IMR-90 (cell line): Measurements from ENCODE around the gene AATF. TPM values are rescaled to one million over a fixed set of nuclear protein-coding genes. Genes with fewer than 3 reads are reported as not detected.
A peak's percentile ranks its signal among the peaks of the same experiment; 100 is the strongest.

Experiments used
- ATAC-seq: fragments of 200-7000 bp; cut with Tn5 transposase; 2 replicates; pipeline ENCODE4 v1.9.1; 2020; ENCODE audit warnings: low read depth, mild to moderate bottlenecking, moderate library complexity
- BruUV-seq: library from RNA; stranded (reverse); fragments of 400-500 nt; replicated peaks from 2 replicates; lab custom pipeline; 2021; lab: Mats Ljungman, UMichigan
- CTCF ChIA-PET: fragments of 300-600 bp; formaldehyde crosslinking; extraction: SDS; loops from one replicate; lab custom pipeline; 2021; ENCODE audit warnings: antibody characterized with exemption; lab: Yijun Ruan, JAX
- POLR2A ChIA-PET: fragments of 300-600 bp; sonication (Branson Sonifier 250); formaldehyde crosslinking; loops from one replicate; lab custom pipeline; 2022; ENCODE audit warnings: antibody characterized with exemption; ENCODE audit not compliant: unreplicated experiment; lab: Charles Lee
- DNase-seq: peaks from one replicate; pipeline ENCODE4 v3.0.0; 2013
- H2AFZ ChIP-seq: replicated peaks from 2 replicates; pipeline ENCODE3; 2013; ENCODE audit warnings: low read length, mild to moderate bottlenecking; ENCODE audit not compliant: poor library complexity
- H2AK5ac ChIP-seq: 2 replicates; pipeline ENCODE4 v1.6.1; 2013; ENCODE audit warnings: low read depth, low read length, inconsistent platforms
- H2AK9ac ChIP-seq: replicated peaks from 2 replicates; pipeline ENCODE3; 2013; ENCODE audit warnings: mild to moderate bottlenecking, low read depth, low read length, moderate library complexity; ENCODE audit not compliant: poor library complexity
- H2BK120ac ChIP-seq: 2 replicates; pipeline ENCODE4 v1.6.1; 2013; ENCODE audit warnings: low read depth, low read length, inconsistent platforms
- H2BK15ac ChIP-seq: 3 replicates; pipeline ENCODE4 v1.6.1; 2013; ENCODE audit warnings: low read depth, low read length, inconsistent platforms
- H2BK20ac ChIP-seq: 2 replicates; pipeline ENCODE4 v1.6.1; 2013; ENCODE audit warnings: low read depth, mild to moderate bottlenecking, inconsistent platforms, low read length, moderate library complexity
- H2BK5ac ChIP-seq: 2 replicates; pipeline ENCODE4 v1.6.1; 2013; ENCODE audit warnings: mild to moderate bottlenecking, low read depth, low read length, inconsistent platforms; ENCODE audit not compliant: poor library complexity, severe bottlenecking
- H3K14ac ChIP-seq: replicated peaks from 2 replicates; pipeline ENCODE4 v1.6.1; 2013; ENCODE audit warnings: low read depth, low read length, inconsistent platforms
- H3K18ac ChIP-seq: 2 replicates; pipeline ENCODE4 v1.6.1; 2013; ENCODE audit warnings: low read depth, low read length, control low read depth
- H3K23ac ChIP-seq: 2 replicates; pipeline ENCODE4 v1.6.1; 2013; ENCODE audit warnings: low read depth, low read length, inconsistent platforms
- H3K27ac ChIP-seq: 2 replicates; pipeline ENCODE4 v1.5.1; 2013; ENCODE audit warnings: mild to moderate bottlenecking, control low read depth, low read length; ENCODE audit not compliant: insufficient read depth
- H3K27me3 ChIP-seq: 2 replicates; pipeline ENCODE4 v1.6.1; 2013; ENCODE audit warnings: low read length; ENCODE audit not compliant: control insufficient read depth, insufficient read depth
- H3K36me3 ChIP-seq: 2 replicates; pipeline ENCODE4 v1.6.1; 2013; ENCODE audit warnings: low read length, mixed read lengths; ENCODE audit not compliant: control insufficient read depth, insufficient read depth
- H3K4ac ChIP-seq: 2 replicates; pipeline ENCODE4 v1.6.1; 2013; ENCODE audit warnings: low read depth, low read length, inconsistent platforms
- H3K4me1 ChIP-seq: 2 replicates; pipeline ENCODE4 v1.6.1; 2013; ENCODE audit warnings: low read length, mixed read lengths; ENCODE audit not compliant: control insufficient read depth, insufficient read depth
- H3K4me2 ChIP-seq: 2 replicates; pipeline ENCODE4 v1.6.1; 2013; ENCODE audit warnings: low read depth, mild to moderate bottlenecking, control low read depth, low read length, moderate library complexity
- H3K4me3 ChIP-seq: 2 replicates; pipeline ENCODE4 v1.5.1; 2013; ENCODE audit warnings: low read depth, mild to moderate bottlenecking, control low read depth, low read length, moderate library complexity; ENCODE audit not compliant: insufficient read depth
- H3K56ac ChIP-seq: 2 replicates; pipeline ENCODE4 v1.6.1; 2013; ENCODE audit warnings: low read length, inconsistent platforms; ENCODE audit not compliant: insufficient read depth; ENCODE audit errors: extremely low read depth
- H3K79me1 ChIP-seq, 2 experiments: 2 replicates each; pipeline ENCODE4 v1.6.1; 2013; ENCODE audit warnings: low read length in 2 of 2, inconsistent platforms in 1 of 2, low read depth in 1 of 2
- H3K9ac ChIP-seq: 2 replicates; pipeline ENCODE4 v1.6.1; 2013; ENCODE audit warnings: low read depth, low read length, control low read depth
- H3K9me1 ChIP-seq: 2 replicates; pipeline ENCODE4 v1.6.1; 2013; ENCODE audit warnings: low read length, inconsistent platforms; ENCODE audit not compliant: insufficient read depth
- H3K9me3 ChIP-seq: 2 replicates; pipeline ENCODE4 v1.6.1; 2013; ENCODE audit warnings: low read length; ENCODE audit not compliant: control insufficient read depth, insufficient read depth
- H4K20me1 ChIP-seq: 2 replicates; pipeline ENCODE4 v1.6.1; 2013; ENCODE audit warnings: low read length, inconsistent platforms; ENCODE audit not compliant: insufficient read depth
- H4K5ac ChIP-seq: 2 replicates; pipeline ENCODE4 v1.6.1; 2013; ENCODE audit warnings: mild to moderate bottlenecking, low read depth, low read length, control low read depth
- H4K8ac ChIP-seq, 2 experiments: 2 replicates each; pipeline ENCODE4 v1.6.1; 2013; ENCODE audit warnings: low read depth in 2 of 2, low read length in 2 of 2, control low read depth in 1 of 2, inconsistent platforms in 1 of 2
- H4K91ac ChIP-seq: 2 replicates; pipeline ENCODE4 v1.6.1; 2013; ENCODE audit warnings: low read depth, low read length, inconsistent platforms; ENCODE audit not compliant: insufficient read depth
- BHLHE40 ChIP-seq: fragments of 150-350 bp; IDR thresholded peaks from 2 replicates; pipeline ENCODE4 v1.6.1; 2016; ENCODE audit warnings: mild to moderate bottlenecking, low read depth, low read length
- CEBPB ChIP-seq: IDR thresholded peaks from 2 replicates; pipeline ENCODE4 v1.6.1; 2012; ENCODE audit warnings: low read depth, low read length, improper control_type of control experiment
- CHD1 ChIP-seq: IDR thresholded peaks from 2 replicates; pipeline ENCODE4 v1.6.1; 2012; ENCODE audit warnings: low read depth, low read length, improper control_type of control experiment
- ELK1 ChIP-seq: fragments of 150-350 bp; IDR thresholded peaks from 2 replicates; pipeline ENCODE4 v1.6.1; 2016; ENCODE audit warnings: low read depth, mild to moderate bottlenecking, low read length, moderate library complexity, borderline replicate concordance
- FOS ChIP-seq: fragments of 150-350 bp; IDR thresholded peaks from 2 replicates; pipeline ENCODE4 v1.6.1; 2016; ENCODE audit warnings: low read depth, low read length
- MAFK ChIP-seq: IDR thresholded peaks from 2 replicates; pipeline ENCODE4 v1.6.1; 2012; ENCODE audit warnings: low read depth, low read length, improper control_type of control experiment
- MAZ ChIP-seq: IDR thresholded peaks from 2 replicates; pipeline ENCODE4 v1.6.1; 2012; ENCODE audit warnings: low read depth, mild to moderate bottlenecking, low read length, improper control_type of control experiment, moderate library complexity, borderline replicate concordance
- MXI1 ChIP-seq: IDR thresholded peaks from 2 replicates; pipeline ENCODE4 v1.6.1; 2012; ENCODE audit warnings: low read depth, mild to moderate bottlenecking, low read length, moderate library complexity, borderline replicate concordance
- NFE2L2 ChIP-seq: fragments of 150-350 bp; IDR thresholded peaks from 2 replicates; pipeline ENCODE4 v1.6.1; 2016; ENCODE audit warnings: low read depth, mild to moderate bottlenecking, low read length
- POLR2A ChIP-seq: IDR thresholded peaks from 2 replicates; pipeline ENCODE4 v1.6.1; 2012; ENCODE audit warnings: mild to moderate bottlenecking, low read depth, low read length
- RAD21 ChIP-seq: IDR thresholded peaks from 2 replicates; pipeline ENCODE4 v1.6.1; 2012; ENCODE audit warnings: low read length, improper control_type of control experiment
- RCOR1 ChIP-seq: IDR thresholded peaks from 2 replicates; pipeline ENCODE4 v1.6.1; 2012; ENCODE audit warnings: mild to moderate bottlenecking, low read length, improper control_type of control experiment; ENCODE audit not compliant: insufficient replicate concordance
- RFX5 ChIP-seq: IDR thresholded peaks from 2 replicates; pipeline ENCODE4 v1.8.0; 2012; ENCODE audit warnings: low read depth, mild to moderate bottlenecking, low read length, moderate library complexity
- SMC3 ChIP-seq: fragments of 150-350 bp; IDR thresholded peaks from 2 replicates; pipeline ENCODE4 v1.6.1; 2016; ENCODE audit warnings: low read depth, mild to moderate bottlenecking, antibody characterized with exemption, low read length, moderate library complexity
- USF2 ChIP-seq: fragments of 150-350 bp; IDR thresholded peaks from 2 replicates; pipeline ENCODE4 v1.6.1; 2017; ENCODE audit warnings: mild to moderate bottlenecking, antibody characterized with exemption, low read length, low read depth
- whole genome bisulfite sequencing, 2 experiments: methylation state at CpG; one replicate each; pipeline versions ENCODE4 v1.1.5 to v1.1.7; 2013; ENCODE audit warnings: missing lambda C conversion rate in 2 of 2; ENCODE audit not compliant: insufficient read length in 1 of 2; ENCODE audit errors: extremely low coverage in 2 of 2; 5-methylcytosine and 5-hydroxymethylcytosine counted together
- dilution Hi-C: fragments of 300-500 bp; cut with HindIII; formaldehyde crosslinking; loops from one replicate; pipeline ENCODE4 v1.14.3; 2018; ENCODE audit warnings: low sequenced_read_pairs; ENCODE audit not compliant: unreplicated experiment
- in situ Hi-C: fragments of 300-500 bp; cut with MboI; formaldehyde crosslinking; loops from 3 replicates; pipeline ENCODE4 v1.14.3; 2019; ENCODE audit warnings: low sequenced_read_pairs, inconsistent platforms, mixed read lengths
- intact Hi-C: fragments of 100-400 bp; cut with micrococcal nuclease; formaldehyde crosslinking; loops from 2 replicates; pipeline ENCODE4 v1.10.0; 2022
- polyA plus RNA-seq, 3 experiments: library from polyadenylated mRNA; depleted of rRNA; stranded (reverse); fragments of >200 nt; gene quantifications; 2 replicates each; pipeline ENCODE4 v1.2.3, GENCODE V29; 2012; ENCODE audit warnings: low replicate concordance in 1 of 3
- total RNA-seq: library from RNA; depleted of rRNA; stranded (reverse); fragments of >200 nt; gene quantifications from 2 replicates; pipeline ENCODE4 v1.2.3, GENCODE V29; 2012
- TF ChIP-seq, protein P1 (sequence below): conservative IDR thresholded peaks from 2 replicates; pipeline ENCODE4 v1.5.1; 2012; ENCODE audit warnings: mild to moderate bottlenecking, low read depth, low read length, improper control_type of control experiment

AATF gene
- total and polyA plus RNA-seq, 2 of the 4 experiments (the other 2 are of a cell fraction): 21.0 to 34.8 TPM

DNA sequence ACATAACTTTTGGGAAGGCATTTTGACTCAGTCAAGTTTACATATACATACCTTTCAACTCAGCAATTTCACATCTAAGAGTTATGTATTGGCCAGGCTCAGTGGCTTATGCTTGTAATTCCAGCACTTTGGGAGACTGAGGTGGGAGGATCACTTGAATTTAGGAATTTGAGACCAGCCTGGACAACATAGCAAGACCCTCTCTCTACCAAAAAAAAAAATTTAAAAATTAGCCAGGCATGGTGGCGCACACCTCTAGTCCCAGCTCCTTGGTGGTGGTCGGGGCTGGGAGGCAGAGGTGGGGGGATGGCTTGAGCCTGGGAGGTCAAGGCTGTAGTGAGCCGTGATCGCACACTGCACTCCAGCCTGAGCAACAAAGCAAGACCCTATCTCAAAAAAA is 79.3 kb downstream of the AATF start:
- no peak overlapping the region for H3K4me2 ChIP-seq
- no peak overlapping the region for H2AK9ac ChIP-seq
- no peaks in the 10 kb centered on the region for H4K20me1 ChIP-seq
- dilution Hi-C loops: no loop called here
- H3K4ac ChIP-seq: no peak overlapping the region
- intact Hi-C loops: no loop called here
- no peak overlapping the region for H2BK5ac ChIP-seq
- no peak overlapping the region for H3K23ac ChIP-seq
- no peak overlapping the region for H2BK120ac ChIP-seq
- POLR2A ChIA-PET: no interaction called here
- H3K18ac ChIP-seq: no peak overlapping the region
- TF ChIP-seq MAZ (no peak), CHD1 (no peak), MXI1 (no peak), NFE2L2 (no peak), USF2 (no peak), ELK1 (no peak), SMC3 (no peak), FOS (no peak), CEBPB (no peak), RCOR1 (no peak), RAD21 (no peak), RFX5 (no peak), POLR2A (no peak), BHLHE40 (no peak), MAFK (no peak)
- TF ChIP-seq, protein P1, sequence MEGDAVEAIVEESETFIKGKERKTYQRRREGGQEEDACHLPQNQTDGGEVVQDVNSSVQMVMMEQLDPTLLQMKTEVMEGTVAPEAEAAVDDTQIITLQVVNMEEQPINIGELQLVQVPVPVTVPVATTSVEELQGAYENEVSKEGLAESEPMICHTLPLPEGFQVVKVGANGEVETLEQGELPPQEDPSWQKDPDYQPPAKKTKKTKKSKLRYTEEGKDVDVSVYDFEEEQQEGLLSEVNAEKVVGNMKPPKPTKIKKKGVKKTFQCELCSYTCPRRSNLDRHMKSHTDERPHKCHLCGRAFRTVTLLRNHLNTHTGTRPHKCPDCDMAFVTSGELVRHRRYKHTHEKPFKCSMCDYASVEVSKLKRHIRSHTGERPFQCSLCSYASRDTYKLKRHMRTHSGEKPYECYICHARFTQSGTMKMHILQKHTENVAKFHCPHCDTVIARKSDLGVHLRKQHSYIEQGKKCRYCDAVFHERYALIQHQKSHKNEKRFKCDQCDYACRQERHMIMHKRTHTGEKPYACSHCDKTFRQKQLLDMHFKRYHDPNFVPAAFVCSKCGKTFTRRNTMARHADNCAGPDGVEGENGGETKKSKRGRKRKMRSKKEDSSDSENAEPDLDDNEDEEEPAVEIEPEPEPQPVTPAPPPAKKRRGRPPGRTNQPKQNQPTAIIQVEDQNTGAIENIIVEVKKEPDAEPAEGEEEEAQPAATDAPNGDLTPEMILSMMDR: no peak
- no peaks in the 10 kb centered on the region for H3K79me1 ChIP-seq
- BruUV-seq: no TSS peak
- H3K4me1 ChIP-seq: no peaks in the 10 kb centered on the region; the same call in 1 of the 2 replicates
- H2BK20ac ChIP-seq: no peak overlapping the region
- DNase-seq (peak; percentile 7), ATAC-seq (peak; percentile 48)
- H3K27ac ChIP-seq: no peak overlapping the region
- H2AFZ ChIP-seq: no peak overlapping the region
- no peak overlapping the region for H2AK5ac ChIP-seq
- H3K9me1 ChIP-seq: peaks cover 3% of the 10 kb centered on the region; the same call in 1 of the 2 replicates
- no CpG with 5 or more reads among the region's 4 CpGs for whole genome bisulfite sequencing, 2 experiments
- CTCF ChIA-PET: no interaction called here
- H3K14ac ChIP-seq: no peak overlapping the region
- H2BK15ac ChIP-seq: no peak overlapping the region
- H4K5ac ChIP-seq: no peak overlapping the region
- peaks cover 4% of the 10 kb centered on the region for H3K36me3 ChIP-seq
- H3K9me3 ChIP-seq: no peaks in the 10 kb centered on the region
- no peak overlapping the region for H3K9ac ChIP-seq
- no peak overlapping the region for H4K91ac ChIP-seq
- in situ Hi-C loops: no loop called here
- H3K27me3 ChIP-seq: no peaks in the 10 kb centered on the region
- H3K56ac ChIP-seq: no peak overlapping the region
- no peak overlapping the region for H3K4me3 ChIP-seq
- H4K8ac ChIP-seq: no peak overlapping the region
